HepG2 (cell line): Measurements from ENCODE around the gene DAZAP1. TPM values are rescaled to one million over a fixed set of nuclear protein-coding genes. Genes with fewer than 3 reads are reported as not detected.

Source experiments
- CBX5 ChIP-seq: sonication (generic); formaldehyde crosslinking; IDR thresholded peaks from 2 replicates; pipeline ENCODE4 v1.4.0; 2020; ENCODE audit warnings: missing genetic modification reagents, borderline replicate concordance
- GATA4 ChIP-seq: sonication (generic); IDR thresholded peaks from 2 replicates; pipeline ENCODE4 v1.6.1; 2016; ENCODE audit warnings: antibody characterized with exemption, low read depth, borderline replicate concordance
- KAT8 ChIP-seq: IDR thresholded peaks from 2 replicates; pipeline ENCODE4 v1.6.1; 2016; ENCODE audit warnings: missing genetic modification reagents, missing compliant biosample characterization
- RBM39 ChIP-seq: fragments of 200-400 bp; formaldehyde crosslinking; IDR thresholded peaks from one replicate; pipeline ENCODE4 v1.6.1; 2018; ENCODE audit warnings: antibody characterized with exemption, mild to moderate bottlenecking, low read depth, low read length; ENCODE audit not compliant: poor library complexity, severe bottlenecking
- SOX5 ChIP-seq: IDR thresholded peaks from 2 replicates; pipeline ENCODE4 v1.6.1; 2016; ENCODE audit warnings: borderline replicate concordance
- TRAFD1 ChIP-seq: sonication (generic); formaldehyde crosslinking; IDR thresholded peaks from 2 replicates; pipeline ENCODE4 v1.5.1; 2020; ENCODE audit warnings: missing genetic modification reagents, mild to moderate bottlenecking, borderline replicate concordance
- ZNF260 ChIP-seq: sonication (generic); formaldehyde crosslinking; IDR thresholded peaks from 2 replicates; pipeline ENCODE4 v1.4.0; 2020; ENCODE audit warnings: missing genetic modification reagents, low read depth, mild to moderate bottlenecking, borderline replicate concordance
- ZNF484 ChIP-seq: sonication (generic); formaldehyde crosslinking; IDR thresholded peaks from 2 replicates; pipeline ENCODE4 v1.5.1; 2020; ENCODE audit warnings: mild to moderate bottlenecking, low read depth, missing genetic modification reagents, borderline replicate concordance
- ZNF740 ChIP-seq: sonication (generic); formaldehyde crosslinking; IDR thresholded peaks from 2 replicates; pipeline ENCODE4 v1.4.0; 2020; ENCODE audit warnings: missing genetic modification reagents
- polyA plus RNA-seq, 8 experiments: library from polyadenylated mRNA; depleted of rRNA in 3 of 8; stranded (reverse) in 7 of 8; unstranded in 1 of 8; fragments of >200 nt; fragmentation: Illumina TruSeq in 4 of 8; extraction: Trizol in 4 of 8; gene quantifications; 2 replicates each; pipeline versions ENCODE4 v1.2.1 to v1.2.3, GENCODE V29; 2011 to 2016; ENCODE audit warnings: low read depth in 4 of 8, missing spikeins in 1 of 8, mixed read lengths in 1 of 8; ENCODE audit not compliant: insufficient read depth in 1 of 8
- total RNA-seq, 5 experiments: library from RNA; depleted of rRNA; stranded (reverse); fragments of >200 nt; fragmentation: Illumina TruSeq; extraction: Trizol; gene quantifications; 2 replicates each; pipeline ENCODE4 v1.2.3, GENCODE V29; 2016; ENCODE audit warnings: low read depth in 1 of 5
- TF ChIP-seq, protein P1 (sequence below): sonication (generic); formaldehyde crosslinking; IDR thresholded peaks from 2 replicates; pipeline ENCODE4 v1.8.0; 2022; ENCODE audit warnings: missing genetic modification reagents, low read depth, mild to moderate bottlenecking, borderline replicate concordance
- TF ChIP-seq, protein P2 (sequence below): sonication (generic); formaldehyde crosslinking; IDR thresholded peaks from 2 replicates; pipeline ENCODE4 v1.5.1; 2020; ENCODE audit warnings: mild to moderate bottlenecking, missing genetic modification reagents
- TF ChIP-seq, protein P3 (sequence below): sonication (generic); formaldehyde crosslinking; IDR thresholded peaks from 2 replicates; pipeline ENCODE4 v1.8.0; 2022; ENCODE audit warnings: missing genetic modification reagents, mild to moderate bottlenecking, borderline replicate concordance

DAZAP1 gene
- total and polyA plus RNA-seq, 2 of the 13 experiments (the other 11 are each of a cell fraction or from before 2014, with no cell fraction given) = 63.3 to 79.2 TPM

DNA sequence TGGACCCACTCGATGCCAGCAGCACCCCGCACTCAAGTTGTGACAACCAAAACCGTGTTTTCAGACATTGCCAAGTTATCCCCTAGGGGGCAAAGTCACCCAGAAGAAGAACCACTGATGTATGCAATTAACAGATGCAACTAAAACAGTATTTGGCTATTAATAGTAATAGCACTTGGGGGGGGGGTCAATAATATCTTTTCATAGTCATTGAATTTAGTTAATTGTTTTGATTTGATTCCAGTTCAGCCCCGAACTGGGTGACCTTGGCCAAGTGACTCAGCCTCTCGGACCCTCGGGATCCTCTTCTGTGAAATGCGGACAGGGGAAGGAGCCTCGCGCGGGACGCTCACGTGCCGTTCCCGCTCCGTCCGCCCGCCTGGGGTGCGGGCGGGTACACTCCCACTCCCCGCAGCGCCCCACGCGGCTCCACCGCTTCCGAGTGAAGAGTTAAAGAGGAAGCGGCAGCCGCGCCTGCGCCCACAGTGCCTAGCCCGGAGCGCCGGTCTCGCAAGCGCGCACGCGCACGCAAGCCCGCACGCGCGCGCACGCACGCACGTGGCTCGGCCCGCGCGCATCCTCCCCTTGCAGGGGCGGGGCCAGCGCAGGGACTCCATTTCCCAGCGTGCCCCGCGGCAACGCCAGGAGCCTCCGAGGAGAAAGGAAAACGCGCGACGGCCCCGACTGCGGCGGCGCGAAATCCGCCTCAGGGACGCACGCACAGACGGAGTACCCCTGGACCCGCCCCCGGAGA is 435 bp upstream of the DAZAP1 start (continued):
- TF ChIP-seq, protein P1, sequence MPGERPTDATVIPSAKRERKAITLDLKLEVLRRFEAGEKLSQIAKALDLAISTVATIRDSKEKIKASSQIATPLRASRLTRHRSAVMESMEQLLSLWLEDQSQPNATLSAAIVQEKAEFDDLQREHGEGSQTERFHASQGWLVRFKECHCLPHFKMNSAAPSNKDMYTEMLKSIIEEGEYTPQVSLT (CRISPR knock-in tag) = no peak
- TF ChIP-seq GATA4 (no peak), SOX5 (no peak), KAT8 (CRISPR knock-in tag) (no peak; the same call in 1 of the 2 replicates), ZNF260 (CRISPR knock-in tag) (no peak), ZNF740 (0 out of 2 replicates have a peak, but pooled peaks have one; percentile 22), CBX5 (no peak; the same call in 1 of the 2 replicates), ZNF484 (no peak), TRAFD1 (CRISPR knock-in tag) (no peak), RBM39 (no peak)
- TF ChIP-seq, protein P2, sequence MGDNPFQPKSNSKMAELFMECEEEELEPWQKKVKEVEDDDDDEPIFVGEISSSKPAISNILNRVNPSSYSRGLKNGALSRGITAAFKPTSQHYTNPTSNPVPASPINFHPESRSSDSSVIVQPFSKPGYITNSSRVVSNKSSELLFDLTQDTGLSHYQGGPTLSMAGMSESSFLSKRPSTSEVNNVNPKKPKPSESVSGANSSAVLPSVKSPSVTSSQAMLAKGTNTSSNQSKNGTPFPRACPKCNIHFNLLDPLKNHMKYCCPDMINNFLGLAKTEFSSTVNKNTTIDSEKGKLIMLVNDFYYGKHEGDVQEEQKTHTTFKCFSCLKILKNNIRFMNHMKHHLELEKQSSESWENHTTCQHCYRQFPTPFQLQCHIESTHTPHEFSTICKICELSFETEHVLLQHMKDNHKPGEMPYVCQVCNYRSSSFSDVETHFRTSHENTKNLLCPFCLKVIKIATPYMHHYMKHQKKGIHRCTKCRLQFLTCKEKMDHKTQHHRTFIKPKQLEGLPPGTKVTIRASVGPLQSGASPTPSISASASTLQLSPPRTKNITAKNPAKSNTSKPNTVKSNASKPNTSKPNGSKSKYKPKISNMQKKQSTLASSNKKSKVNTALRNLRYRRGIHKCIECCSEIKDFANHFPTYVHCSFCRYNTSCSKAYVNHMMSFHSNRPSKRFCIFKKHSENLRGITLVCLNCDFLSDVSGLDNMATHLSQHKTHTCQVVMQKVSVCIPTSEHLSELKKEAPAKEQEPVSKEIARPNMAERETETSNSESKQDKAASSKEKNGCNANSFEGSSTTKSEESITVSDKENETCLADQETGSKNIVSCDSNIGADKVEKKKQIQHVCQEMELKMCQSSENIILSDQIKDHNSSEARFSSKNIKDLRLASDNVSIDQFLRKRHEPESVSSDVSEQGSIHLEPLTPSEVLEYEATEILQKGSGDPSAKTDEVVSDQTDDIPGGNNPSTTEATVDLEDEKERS (CRISPR knock-in tag) = no peak
- TF ChIP-seq, protein P3, sequence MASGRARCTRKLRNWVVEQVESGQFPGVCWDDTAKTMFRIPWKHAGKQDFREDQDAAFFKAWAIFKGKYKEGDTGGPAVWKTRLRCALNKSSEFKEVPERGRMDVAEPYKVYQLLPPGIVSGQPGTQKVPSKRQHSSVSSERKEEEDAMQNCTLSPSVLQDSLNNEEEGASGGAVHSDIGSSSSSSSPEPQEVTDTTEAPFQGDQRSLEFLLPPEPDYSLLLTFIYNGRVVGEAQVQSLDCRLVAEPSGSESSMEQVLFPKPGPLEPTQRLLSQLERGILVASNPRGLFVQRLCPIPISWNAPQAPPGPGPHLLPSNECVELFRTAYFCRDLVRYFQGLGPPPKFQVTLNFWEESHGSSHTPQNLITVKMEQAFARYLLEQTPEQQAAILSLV (CRISPR knock-in tag) = peak; percentile 57; the same call in 1 of the 2 replicates
- TF ChIP-seq, all 625 proteins: peak for 162
